HepG2 (cell line): ENCODE measurements around the gene PRCD. TPM values are rescaled to one million over a fixed set of nuclear protein-coding genes. Genes with fewer than 3 reads are reported as not detected.
A peak's percentile ranks its signal among the peaks of the same experiment; 100 is the strongest.

Source experiments
- CCAR2 ChIP-seq: fragments of 200-400 bp; formaldehyde crosslinking; optimal IDR thresholded peaks from 2 replicates; pipeline ENCODE3; 2018; ENCODE audit warnings: low read depth, mild to moderate bottlenecking, low read length, moderate library complexity
- FOXA1 ChIP-seq, 2 experiments: fragments of 450-650 bp in 1 of 2; sonication (generic) in 1 of 2; formaldehyde crosslinking in 1 of 2; IDR thresholded peaks; 2 replicates each; pipeline versions ENCODE4 v1.4.0 to v1.6.1; 2016 to 2020; ENCODE audit warnings: missing genetic modification reagents in 1 of 2
- FOXA3 ChIP-seq: IDR thresholded peaks from 2 replicates; pipeline ENCODE4 v1.6.1; 2016; ENCODE audit warnings: missing genetic modification reagents, missing compliant biosample characterization
- RARA ChIP-seq: IDR thresholded peaks from 2 replicates; pipeline ENCODE4 v1.6.1; 2016; ENCODE audit warnings: missing genetic modification reagents, missing compliant biosample characterization
- RCOR2 ChIP-seq: IDR thresholded peaks from 2 replicates; pipeline ENCODE4 v1.6.1; 2016; ENCODE audit warnings: missing biosample characterization, missing genetic modification reagents
- TOPORS ChIP-seq: sonication (generic); formaldehyde crosslinking; IDR thresholded peaks from 2 replicates; pipeline ENCODE4 v1.8.0; 2023; ENCODE audit warnings: mild to moderate bottlenecking, missing genetic modification reagents
- YY1 ChIP-seq: IDR thresholded peaks from 2 replicates; pipeline ENCODE4 v1.6.1; 2011; ENCODE audit warnings: low read length, low read depth, moderate library complexity, mild to moderate bottlenecking; ENCODE audit not compliant: insufficient read depth, insufficient replicate concordance
- ZNF282 ChIP-seq: fragments of 450-650 bp; IDR thresholded peaks from 2 replicates; pipeline ENCODE4 v1.6.1; 2018; ENCODE audit not compliant: partially characterized antibody
- ZNF543 ChIP-seq: sonication (generic); formaldehyde crosslinking; IDR thresholded peaks from 2 replicates; pipeline ENCODE4 v1.4.0; 2020; ENCODE audit warnings: mild to moderate bottlenecking, missing genetic modification reagents
- ZNF644 ChIP-seq: IDR thresholded peaks from 2 replicates; pipeline ENCODE4 v1.6.1; 2016; ENCODE audit warnings: low read depth
- polyA plus RNA-seq, 8 experiments: library from polyadenylated mRNA; depleted of rRNA in 3 of 8; stranded (reverse) in 7 of 8; unstranded in 1 of 8; fragments of >200 nt; fragmentation: Illumina TruSeq in 4 of 8; extraction: Trizol in 4 of 8; gene quantifications; 2 replicates each; pipeline versions ENCODE4 v1.2.1 to v1.2.3, GENCODE V29; 2011 to 2016; ENCODE audit warnings: low read depth in 4 of 8, missing spikeins in 1 of 8, mixed read lengths in 1 of 8; ENCODE audit not compliant: insufficient read depth in 1 of 8
- total RNA-seq, 5 experiments: library from RNA; depleted of rRNA; stranded (reverse); fragments of >200 nt; fragmentation: Illumina TruSeq; extraction: Trizol; gene quantifications; 2 replicates each; pipeline ENCODE4 v1.2.3, GENCODE V29; 2016; ENCODE audit warnings: low read depth in 1 of 5
- TF ChIP-seq, protein P1 (sequence below): IDR thresholded peaks from 2 replicates; pipeline ENCODE4 v1.6.1; 2016; ENCODE audit warnings: mild to moderate bottlenecking, missing biosample characterization, missing genetic modification reagents
- TF ChIP-seq, protein P2 (sequence below): sonication (generic); formaldehyde crosslinking; IDR thresholded peaks from 2 replicates; pipeline ENCODE4 v1.4.0; 2020; ENCODE audit warnings: missing genetic modification reagents
- TF ChIP-seq, protein P3 (sequence below): sonication (generic); formaldehyde crosslinking; IDR thresholded peaks from 2 replicates; pipeline ENCODE4 v1.4.0; 2020; ENCODE audit warnings: missing genetic modification reagents, borderline replicate concordance
- TF ChIP-seq, protein P4 (sequence below): sonication (generic); formaldehyde crosslinking; IDR thresholded peaks from 2 replicates; pipeline ENCODE4 v1.4.0; 2020; ENCODE audit warnings: missing genetic modification reagents, mild to moderate bottlenecking, borderline replicate concordance
- TF ChIP-seq, protein P5 (sequence below), 2 experiments: sonication (generic) in 1 of 2; formaldehyde crosslinking in 1 of 2; IDR thresholded peaks; 2 replicates each; pipeline versions ENCODE4 v1.4.0 to v1.6.1; 2018 to 2020; ENCODE audit warnings: missing genetic modification reagents in 2 of 2, borderline replicate concordance in 1 of 2, low read depth in 1 of 2, mild to moderate bottlenecking in 1 of 2, missing biosample characterization in 1 of 2
- TF ChIP-seq, protein P6 (sequence below): sonication (generic); formaldehyde crosslinking; conservative IDR thresholded peaks from 2 replicates; pipeline ENCODE4 v1.4.0; 2020; ENCODE audit warnings: missing genetic modification reagents

PRCD gene
- total and polyA plus RNA-seq, 2 of the 13 experiments (the other 11 are each of a cell fraction or from before 2014, with no cell fraction given): 0.51 TPM; not detected in 1

DNA sequence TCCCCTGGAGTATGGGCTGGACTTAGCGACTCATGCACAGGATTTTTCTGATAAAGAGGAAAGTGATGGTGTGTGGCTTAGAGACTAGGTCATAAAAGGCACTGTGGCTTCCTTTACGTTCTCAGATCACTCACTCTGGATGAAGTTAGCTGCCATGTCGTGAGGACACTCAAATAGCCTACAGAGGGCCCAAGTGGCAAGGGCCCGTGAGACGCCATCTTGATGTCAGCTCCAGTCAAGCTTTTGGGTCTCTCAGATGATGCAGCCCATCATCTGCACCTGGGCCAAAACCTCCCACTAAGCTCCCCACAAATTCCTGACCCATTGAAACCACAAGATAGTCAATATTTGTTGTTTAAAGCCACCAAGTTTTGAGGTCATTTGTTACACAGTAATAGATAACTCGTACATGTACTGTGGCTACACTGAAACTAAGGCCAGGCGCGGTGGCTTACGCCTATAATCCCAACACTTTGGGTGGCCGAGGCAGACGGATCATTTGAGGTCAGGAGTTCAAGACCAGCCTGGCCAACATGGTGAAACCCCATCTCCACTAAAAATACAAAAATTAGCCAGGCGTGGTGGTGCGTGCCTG is 31.1 kb downstream of the PRCD start (continued):
- TF ChIP-seq, protein P1, sequence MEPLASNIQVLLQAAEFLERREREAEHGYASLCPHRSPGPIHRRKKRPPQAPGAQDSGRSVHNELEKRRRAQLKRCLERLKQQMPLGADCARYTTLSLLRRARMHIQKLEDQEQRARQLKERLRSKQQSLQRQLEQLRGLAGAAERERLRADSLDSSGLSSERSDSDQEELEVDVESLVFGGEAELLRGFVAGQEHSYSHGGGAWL (CRISPR knock-in tag): no peak
- TF ChIP-seq ZNF543 (CRISPR knock-in tag): peak; percentile 65; the same call in 1 of the 2 replicates
- no peak for TF ChIP-seq FOXA1 (IDR thresholded peaks at IDR 0.05)
- TF ChIP-seq FOXA1 (CRISPR knock-in tag; IDR thresholded peaks at IDR 0.05): peak; percentile 48; the same call in 1 of the 2 replicates
- peak; percentile 40; the same call in 1 of the 2 replicates for TF ChIP-seq RARA (CRISPR knock-in tag)
- TF ChIP-seq, protein P2, sequence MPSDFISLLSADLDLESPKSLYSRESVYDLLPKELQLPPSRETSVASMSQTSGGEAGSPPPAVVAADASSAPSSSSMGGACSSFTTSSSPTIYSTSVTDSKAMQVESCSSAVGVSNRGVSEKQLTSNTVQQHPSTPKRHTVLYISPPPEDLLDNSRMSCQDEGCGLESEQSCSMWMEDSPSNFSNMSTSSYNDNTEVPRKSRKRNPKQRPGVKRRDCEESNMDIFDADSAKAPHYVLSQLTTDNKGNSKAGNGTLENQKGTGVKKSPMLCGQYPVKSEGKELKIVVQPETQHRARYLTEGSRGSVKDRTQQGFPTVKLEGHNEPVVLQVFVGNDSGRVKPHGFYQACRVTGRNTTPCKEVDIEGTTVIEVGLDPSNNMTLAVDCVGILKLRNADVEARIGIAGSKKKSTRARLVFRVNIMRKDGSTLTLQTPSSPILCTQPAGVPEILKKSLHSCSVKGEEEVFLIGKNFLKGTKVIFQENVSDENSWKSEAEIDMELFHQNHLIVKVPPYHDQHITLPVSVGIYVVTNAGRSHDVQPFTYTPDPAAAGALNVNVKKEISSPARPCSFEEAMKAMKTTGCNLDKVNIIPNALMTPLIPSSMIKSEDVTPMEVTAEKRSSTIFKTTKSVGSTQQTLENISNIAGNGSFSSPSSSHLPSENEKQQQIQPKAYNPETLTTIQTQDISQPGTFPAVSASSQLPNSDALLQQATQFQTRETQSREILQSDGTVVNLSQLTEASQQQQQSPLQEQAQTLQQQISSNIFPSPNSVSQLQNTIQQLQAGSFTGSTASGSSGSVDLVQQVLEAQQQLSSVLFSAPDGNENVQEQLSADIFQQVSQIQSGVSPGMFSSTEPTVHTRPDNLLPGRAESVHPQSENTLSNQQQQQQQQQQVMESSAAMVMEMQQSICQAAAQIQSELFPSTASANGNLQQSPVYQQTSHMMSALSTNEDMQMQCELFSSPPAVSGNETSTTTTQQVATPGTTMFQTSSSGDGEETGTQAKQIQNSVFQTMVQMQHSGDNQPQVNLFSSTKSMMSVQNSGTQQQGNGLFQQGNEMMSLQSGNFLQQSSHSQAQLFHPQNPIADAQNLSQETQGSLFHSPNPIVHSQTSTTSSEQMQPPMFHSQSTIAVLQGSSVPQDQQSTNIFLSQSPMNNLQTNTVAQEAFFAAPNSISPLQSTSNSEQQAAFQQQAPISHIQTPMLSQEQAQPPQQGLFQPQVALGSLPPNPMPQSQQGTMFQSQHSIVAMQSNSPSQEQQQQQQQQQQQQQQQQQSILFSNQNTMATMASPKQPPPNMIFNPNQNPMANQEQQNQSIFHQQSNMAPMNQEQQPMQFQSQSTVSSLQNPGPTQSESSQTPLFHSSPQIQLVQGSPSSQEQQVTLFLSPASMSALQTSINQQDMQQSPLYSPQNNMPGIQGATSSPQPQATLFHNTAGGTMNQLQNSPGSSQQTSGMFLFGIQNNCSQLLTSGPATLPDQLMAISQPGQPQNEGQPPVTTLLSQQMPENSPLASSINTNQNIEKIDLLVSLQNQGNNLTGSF (CRISPR knock-in tag): no peak
- TF ChIP-seq ZNF282: no peak
- TF ChIP-seq YY1: peak; percentile 79
- TF ChIP-seq, protein P3, sequence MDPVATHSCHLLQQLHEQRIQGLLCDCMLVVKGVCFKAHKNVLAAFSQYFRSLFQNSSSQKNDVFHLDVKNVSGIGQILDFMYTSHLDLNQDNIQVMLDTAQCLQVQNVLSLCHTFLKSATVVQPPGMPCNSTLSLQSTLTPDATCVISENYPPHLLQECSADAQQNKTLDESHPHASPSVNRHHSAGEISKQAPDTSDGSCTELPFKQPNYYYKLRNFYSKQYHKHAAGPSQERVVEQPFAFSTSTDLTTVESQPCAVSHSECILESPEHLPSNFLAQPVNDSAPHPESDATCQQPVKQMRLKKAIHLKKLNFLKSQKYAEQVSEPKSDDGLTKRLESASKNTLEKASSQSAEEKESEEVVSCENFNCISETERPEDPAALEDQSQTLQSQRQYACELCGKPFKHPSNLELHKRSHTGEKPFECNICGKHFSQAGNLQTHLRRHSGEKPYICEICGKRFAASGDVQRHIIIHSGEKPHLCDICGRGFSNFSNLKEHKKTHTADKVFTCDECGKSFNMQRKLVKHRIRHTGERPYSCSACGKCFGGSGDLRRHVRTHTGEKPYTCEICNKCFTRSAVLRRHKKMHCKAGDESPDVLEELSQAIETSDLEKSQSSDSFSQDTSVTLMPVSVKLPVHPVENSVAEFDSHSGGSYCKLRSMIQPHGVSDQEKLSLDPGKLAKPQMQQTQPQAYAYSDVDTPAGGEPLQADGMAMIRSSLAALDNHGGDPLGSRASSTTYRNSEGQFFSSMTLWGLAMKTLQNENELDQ (CRISPR knock-in tag): 0 out of 2 replicates have a peak, but pooled peaks have one; percentile 4
- TF ChIP-seq FOXA3 (CRISPR knock-in tag): peak; percentile 44; the same call in 1 of the 2 replicates
- TF ChIP-seq, protein P4, sequence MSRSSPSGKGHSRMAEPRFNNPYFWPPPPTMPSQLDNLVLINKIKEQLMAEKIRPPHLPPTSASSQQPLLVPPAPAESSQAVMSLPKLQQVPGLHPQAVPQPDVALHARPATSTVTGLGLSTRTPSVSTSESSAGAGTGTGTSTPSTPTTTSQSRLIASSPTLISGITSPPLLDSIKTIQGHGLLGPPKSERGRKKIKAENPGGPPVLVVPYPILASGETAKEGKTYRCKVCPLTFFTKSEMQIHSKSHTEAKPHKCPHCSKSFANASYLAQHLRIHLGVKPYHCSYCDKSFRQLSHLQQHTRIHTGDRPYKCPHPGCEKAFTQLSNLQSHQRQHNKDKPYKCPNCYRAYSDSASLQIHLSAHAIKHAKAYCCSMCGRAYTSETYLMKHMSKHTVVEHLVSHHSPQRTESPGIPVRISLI (CRISPR knock-in tag): no peak
- TF ChIP-seq, protein P5, sequence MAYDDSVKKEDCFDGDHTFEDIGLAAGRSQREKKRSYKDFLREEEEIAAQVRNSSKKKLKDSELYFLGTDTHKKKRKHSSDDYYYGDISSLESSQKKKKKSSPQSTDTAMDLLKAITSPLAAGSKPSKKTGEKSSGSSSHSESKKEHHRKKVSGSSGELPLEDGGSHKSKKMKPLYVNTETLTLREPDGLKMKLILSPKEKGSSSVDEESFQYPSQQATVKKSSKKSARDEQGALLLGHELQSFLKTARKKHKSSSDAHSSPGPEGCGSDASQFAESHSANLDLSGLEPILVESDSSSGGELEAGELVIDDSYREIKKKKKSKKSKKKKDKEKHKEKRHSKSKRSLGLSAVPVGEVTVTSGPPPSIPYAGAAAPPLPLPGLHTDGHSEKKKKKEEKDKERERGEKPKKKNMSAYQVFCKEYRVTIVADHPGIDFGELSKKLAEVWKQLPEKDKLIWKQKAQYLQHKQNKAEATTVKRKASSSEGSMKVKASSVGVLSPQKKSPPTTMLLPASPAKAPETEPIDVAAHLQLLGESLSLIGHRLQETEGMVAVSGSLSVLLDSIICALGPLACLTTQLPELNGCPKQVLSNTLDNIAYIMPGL (CRISPR knock-in tag; IDR thresholded peaks at IDR 0.05; ENCODE audit: borderline replicate concordance in 1 of 2, low read depth in 1 of 2): peak in 1 of 2 experiments; percentile 34; a peak in 1 of 4 replicates
- 0 out of 2 replicates have a peak, but pooled peaks have one; percentile 32 for TF ChIP-seq ZNF644 (CRISPR knock-in tag)
- TF ChIP-seq, protein P6, sequence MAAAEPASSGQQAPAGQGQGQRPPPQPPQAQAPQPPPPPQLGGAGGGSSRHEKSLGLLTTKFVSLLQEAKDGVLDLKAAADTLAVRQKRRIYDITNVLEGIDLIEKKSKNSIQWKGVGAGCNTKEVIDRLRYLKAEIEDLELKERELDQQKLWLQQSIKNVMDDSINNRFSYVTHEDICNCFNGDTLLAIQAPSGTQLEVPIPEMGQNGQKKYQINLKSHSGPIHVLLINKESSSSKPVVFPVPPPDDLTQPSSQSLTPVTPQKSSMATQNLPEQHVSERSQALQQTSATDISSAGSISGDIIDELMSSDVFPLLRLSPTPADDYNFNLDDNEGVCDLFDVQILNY (CRISPR knock-in tag): no peak
- no peak for TF ChIP-seq TOPORS (CRISPR knock-in tag)
- 0 out of 2 replicates have a peak, but pooled peaks have one; percentile 28 for TF ChIP-seq RCOR2 (CRISPR knock-in tag)
- TF ChIP-seq CCAR2: no peak
